HS-5 (cell line): ENCODE results near the gene CAMK2A.

Experiments
- DNase-seq: peaks from one replicate; pipeline ENCODE4 v3.0.0-alpha.2; 2012; ENCODE audit warnings: low read depth

Gene CAMK2A

GRCh38 chr5:150184990-150185912, 104.3 kb downstream of the CAMK2A start:
- DNase-seq: no peak

GRCh38 chr5:150184006-150184405, 105.6 kb downstream of the CAMK2A start:
- no peak for DNase-seq

GRCh38 chr5:150183436-150183835, 106.1 kb downstream of the CAMK2A start:
- no peak for DNase-seq

- DNase-seq: no peak
Observed at GRCh38 chr5:150182774-150183173, 106.8 kb downstream of the CAMK2A start.

- DNase-seq: no peak
Observed at GRCh38 chr5:150181766-150182545, 107.6 kb downstream of the CAMK2A start.

GRCh38 chr5:150181027-150181426, 108.5 kb downstream of the CAMK2A start:
- DNase-seq: no peak

- DNase-seq: no peak
Observed at GRCh38 chr5:150180241-150181026, 109.1 kb downstream of the CAMK2A start.

GRCh38 chr5:150179019-150179620, 110.5 kb downstream of the CAMK2A start:
- DNase-seq: no peak

GRCh38 chr5:150178262-150178661, 111.3 kb downstream of the CAMK2A start:
- DNase-seq: no peak

GRCh38 chr5:150177721-150178120, 111.9 kb downstream of the CAMK2A start:
- DNase-seq: no peak

GRCh38 chr5:150176745-150177477, 112.7 kb downstream of the CAMK2A start:
- no peak for DNase-seq

GRCh38 chr5:150175536-150175935, 114.0 kb downstream of the CAMK2A start:
- DNase-seq: no peak

- no peak for DNase-seq
Observed at GRCh38 chr5:150175076-150175475, 114.5 kb downstream of the CAMK2A start.

GRCh38 chr5:150174285-150174684, 115.3 kb downstream of the CAMK2A start:
- no peak for DNase-seq

- no peak for DNase-seq
Observed at GRCh38 chr5:150173161-150173560, 116.4 kb downstream of the CAMK2A start.

GRCh38 chr5:150172556-150172955, 117.0 kb downstream of the CAMK2A start:
- no peak for DNase-seq

GRCh38 chr5:150172145-150172544, 117.4 kb downstream of the CAMK2A start:
- no peak for DNase-seq
